ENCODE measurements around the gene SCAF11.
"Not testable (repeated sequence)": the region's sequence is repeated elsewhere in the genome, so short reads cannot be mapped to it uniquely, and the experiment has no call there.

The SCAF11 gene

GRCh38 chr12:45990468-45991283 lies at the start of gene SCAF11:
TSS of gene SCAF11 (minus strand) at chr12:45990574. CDS start at chr12:45964167, 26,407 bp downstream.
- peak; percentile 96 for TF ChIP-seq CTCF (IDR thresholded peaks at IDR 0.05; ENCODE audit: borderline replicate concordance, insufficient read depth, low read depth, low read length)
- H3K4me3 ChIP-seq (ENCODE audit: low read depth, low read length) = peak within 1 kb of the TSS; percentile 97

- not testable (repeated sequence) for H3K4me3 ChIP-seq (ENCODE audit: low read depth, low read length)
These were observed 46.7 kb upstream of the SCAF11 start for GRCh38 chr12:46037066-46037465.

GRCh38 chr12:46027172-46027571 lies 36.8 kb upstream of the SCAF11 start:
- H3K4me3 ChIP-seq (ENCODE audit: low read depth, low read length) = no peak overlapping the region
- TF ChIP-seq CTCF (IDR thresholded peaks at IDR 0.05; ENCODE audit: borderline replicate concordance, insufficient read depth, low read depth, low read length) = no peak

- no peak overlapping the region for H3K4me3 ChIP-seq (ENCODE audit: low read depth, low read length)
- TF ChIP-seq CTCF (IDR thresholded peaks at IDR 0.05; ENCODE audit: borderline replicate concordance, insufficient read depth, low read depth, low read length) = no peak
These were observed 33.7 kb upstream of the SCAF11 start for GRCh38 chr12:46024099-46024498.

- TF ChIP-seq CTCF (IDR thresholded peaks at IDR 0.05; ENCODE audit: borderline replicate concordance, insufficient read depth, low read depth, low read length) = no peak
- no peak overlapping the region for H3K4me3 ChIP-seq (ENCODE audit: low read depth, low read length)
These were observed 30.4 kb upstream of the SCAF11 start for GRCh38 chr12:46020768-46021167.

GRCh38 chr12:46018712-46019111 lies 28.3 kb upstream of the SCAF11 start:
- H3K4me3 ChIP-seq (ENCODE audit: low read depth, low read length) = not testable (repeated sequence)

- H3K4me3 ChIP-seq (ENCODE audit: low read depth, low read length) = not testable (repeated sequence)
These were observed 27.5 kb upstream of the SCAF11 start for GRCh38 chr12:46017866-46018375.

- no peak overlapping the region for H3K4me3 ChIP-seq (ENCODE audit: low read depth, low read length)
These were observed 15.4 kb upstream of the SCAF11 start for GRCh38 chr12:46005823-46006222.

More at GRCh38 chr12:46005823-46006222, 15.4 kb upstream of the SCAF11 start:
- TF ChIP-seq CTCF (IDR thresholded peaks at IDR 0.05; ENCODE audit: borderline replicate concordance, insufficient read depth, low read depth, low read length) = no peak

Measured in GM12875 (cell line).